B cell (primary cell): ENCODE data around the gene ARID4B.

ENCODE experiments used
- EZH2 ChIP-seq: IDR thresholded peaks from 2 replicates; pipeline ENCODE4 v1.6.1; 2012; ENCODE audit warnings: borderline replicate concordance, low read depth, mild to moderate bottlenecking, moderate library complexity, low read length; ENCODE audit not compliant: insufficient read depth, poor library complexity, severe bottlenecking
- TF ChIP-seq, protein P1 (sequence below): fragments of 200-600 bp; IDR thresholded peaks from one replicate; pipeline ENCODE4 v1.8.0; 2022; ENCODE audit warnings: antibody characterized with exemption, mild to moderate bottlenecking

DNA sequence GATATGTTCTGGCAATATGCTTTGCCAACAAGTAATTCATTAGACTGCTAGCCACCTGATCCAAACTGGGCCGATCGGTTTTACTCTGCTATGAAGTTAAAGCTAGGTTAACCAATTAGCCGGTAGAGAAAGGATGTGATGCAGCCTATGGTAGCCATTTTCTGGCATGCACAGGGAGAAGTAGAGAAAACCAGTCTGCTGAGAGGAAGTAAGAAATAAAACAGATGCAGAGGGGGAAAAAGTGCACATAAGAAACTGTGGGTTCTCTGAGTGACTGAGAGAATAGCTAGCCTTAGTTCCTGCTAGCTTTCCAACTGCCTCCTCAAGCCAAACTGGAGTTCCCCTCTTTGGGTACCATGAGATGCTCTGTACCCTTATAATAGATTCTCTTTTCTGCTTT lies 52.8 kb downstream of the ARID4B start:
- TF ChIP-seq, protein P1, sequence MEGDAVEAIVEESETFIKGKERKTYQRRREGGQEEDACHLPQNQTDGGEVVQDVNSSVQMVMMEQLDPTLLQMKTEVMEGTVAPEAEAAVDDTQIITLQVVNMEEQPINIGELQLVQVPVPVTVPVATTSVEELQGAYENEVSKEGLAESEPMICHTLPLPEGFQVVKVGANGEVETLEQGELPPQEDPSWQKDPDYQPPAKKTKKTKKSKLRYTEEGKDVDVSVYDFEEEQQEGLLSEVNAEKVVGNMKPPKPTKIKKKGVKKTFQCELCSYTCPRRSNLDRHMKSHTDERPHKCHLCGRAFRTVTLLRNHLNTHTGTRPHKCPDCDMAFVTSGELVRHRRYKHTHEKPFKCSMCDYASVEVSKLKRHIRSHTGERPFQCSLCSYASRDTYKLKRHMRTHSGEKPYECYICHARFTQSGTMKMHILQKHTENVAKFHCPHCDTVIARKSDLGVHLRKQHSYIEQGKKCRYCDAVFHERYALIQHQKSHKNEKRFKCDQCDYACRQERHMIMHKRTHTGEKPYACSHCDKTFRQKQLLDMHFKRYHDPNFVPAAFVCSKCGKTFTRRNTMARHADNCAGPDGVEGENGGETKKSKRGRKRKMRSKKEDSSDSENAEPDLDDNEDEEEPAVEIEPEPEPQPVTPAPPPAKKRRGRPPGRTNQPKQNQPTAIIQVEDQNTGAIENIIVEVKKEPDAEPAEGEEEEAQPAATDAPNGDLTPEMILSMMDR = no peak
- TF ChIP-seq EZH2 = no peak
